Keratinocyte (primary cell): ENCODE measurements around the gene ATP9B. TPM values are rescaled to one million over a fixed set of nuclear protein-coding genes. Genes with fewer than 3 reads are reported as not detected.
A peak's percentile ranks its signal among the peaks of the same experiment; 100 is the strongest.

Source experiments
- DNase-seq: peaks from one replicate; pipeline ENCODE4 v3.0.0-alpha.2; 2011; ENCODE audit warnings: low read depth, missing footprints, low spot score
- FAIRE-seq: peaks from 2 replicates; lab custom pipeline; 2011; peaks lifted over from hg19 to GRCh38; lab: Jason Lieb, UNC
- H2AFZ ChIP-seq: 2 replicates; pipeline ENCODE4 v1.6.0; 2012; ENCODE audit warnings: low read length, control low read depth, inconsistent platforms; ENCODE audit not compliant: control insufficient read depth
- H3K27ac ChIP-seq: 2 replicates; pipeline ENCODE4 v1.5.1; 2011; ENCODE audit warnings: low read length; ENCODE audit not compliant: control insufficient read depth, insufficient read depth
- H3K27me3 ChIP-seq: 3 replicates; pipeline ENCODE4 v1.6.0; 2011; ENCODE audit warnings: low read length; ENCODE audit not compliant: control insufficient read depth, insufficient read depth; ENCODE audit errors: extremely low read depth
- H3K36me3 ChIP-seq, 2 experiments: 2 replicates in 1 of 2; 3 replicates in 1 of 2; pipeline ENCODE4 v1.5.1; 2011; ENCODE audit warnings: low read length in 2 of 2, mild to moderate bottlenecking in 1 of 2; ENCODE audit not compliant: control insufficient read depth in 2 of 2, insufficient read depth in 2 of 2; ENCODE audit errors: extremely low read depth in 1 of 2
- H3K4me1 ChIP-seq: 3 replicates; pipeline ENCODE4 v1.5.1; 2011; ENCODE audit warnings: low read length; ENCODE audit not compliant: control insufficient read depth, insufficient read depth; ENCODE audit errors: extremely low read depth
- H3K4me2 ChIP-seq: 3 replicates; pipeline ENCODE4 v1.6.0; 2011; ENCODE audit warnings: low read depth, low read length; ENCODE audit not compliant: control insufficient read depth, insufficient read depth; ENCODE audit errors: extremely low read depth
- H3K4me3 ChIP-seq, 3 experiments: fragments of 200-600 bp in 1 of 3; sonication (generic) in 1 of 3; 2 replicates in 2 of 3; 3 replicates in 1 of 3; pipeline ENCODE4 v1.5.1; 2011 to 2016; ENCODE audit warnings: low read length in 3 of 3, mild to moderate bottlenecking in 3 of 3, control low read depth in 2 of 3, inconsistent platforms in 1 of 3, low read depth in 1 of 3, mixed read lengths in 1 of 3, mixed run types in 1 of 3, moderate library complexity in 1 of 3; ENCODE audit not compliant: control insufficient read depth in 2 of 3, insufficient read depth in 2 of 3; ENCODE audit errors: extremely low read depth in 1 of 3
- H3K79me2 ChIP-seq: 2 replicates; pipeline ENCODE4 v1.6.0; 2012; ENCODE audit warnings: low read length; ENCODE audit not compliant: control insufficient read depth, insufficient read depth
- H3K9ac ChIP-seq: 3 replicates; pipeline ENCODE4 v1.6.0; 2011; ENCODE audit warnings: low read length; ENCODE audit not compliant: control insufficient read depth, insufficient read depth; ENCODE audit errors: extremely low read depth
- H3K9me1 ChIP-seq: 3 replicates; pipeline ENCODE4 v1.6.0; 2011; ENCODE audit warnings: low read length; ENCODE audit not compliant: control insufficient read depth, insufficient read depth; ENCODE audit errors: extremely low read depth
- H3K9me3 ChIP-seq: 2 replicates; pipeline ENCODE4 v1.5.1; 2012; ENCODE audit warnings: low read depth, low read length; ENCODE audit not compliant: control insufficient read depth
- H4K20me1 ChIP-seq: 3 replicates; pipeline ENCODE4 v1.6.0; 2011; ENCODE audit warnings: low read length; ENCODE audit not compliant: control insufficient read depth, insufficient read depth; ENCODE audit errors: extremely low read depth
- CTCF ChIP-seq, 3 experiments: IDR thresholded peaks in 1 of 3; conservative IDR thresholded peaks in 1 of 3; optimal IDR thresholded peaks in 1 of 3; 2 replicates in 2 of 3; 3 replicates in 1 of 3; pipeline versions ENCODE3 to v1.5.1; 2011; ENCODE audit warnings: low read length in 3 of 3, mild to moderate bottlenecking in 3 of 3, moderate library complexity in 2 of 3, control low read depth in 1 of 3, inconsistent platforms in 1 of 3; ENCODE audit not compliant: insufficient read depth in 2 of 3; ENCODE audit errors: extremely low read depth in 1 of 3
- EZH2 ChIP-seq: IDR thresholded peaks from one replicate; pipeline ENCODE4 v1.6.1; 2012; ENCODE audit warnings: inconsistent platforms, mild to moderate bottlenecking, low read length, moderate library complexity
- dilution Hi-C: fragments of 300-500 bp; cut with MboI; formaldehyde crosslinking; loops from one replicate; pipeline ENCODE4 v1.7.0; 2020; ENCODE audit warnings: low sequenced_read_pairs; ENCODE audit not compliant: extremely low pct_ligation_motif_present
- polyA plus RNA-seq, 5 experiments: library from polyadenylated mRNA; depleted of rRNA in 3 of 5; stranded (reverse) in 3 of 5; stranded (forward) in 1 of 5; unstranded in 1 of 5; fragments of >200 nt; gene quantifications; 1 replicate in 1 of 5; 2 replicates in 3 of 5; 3 replicates in 1 of 5; pipeline versions ENCODE4 v1.2.1 to v1.2.3, GENCODE V29; 2011 to 2012; ENCODE audit warnings: missing spikeins in 2 of 5, low read depth in 1 of 5, low replicate concordance in 1 of 5

The ATP9B gene
- polyA plus RNA-seq, 1 donor (not counting 4 experiments of a cell fraction or from before 2014, with no cell fraction given), result 16.1 TPM

DNA sequence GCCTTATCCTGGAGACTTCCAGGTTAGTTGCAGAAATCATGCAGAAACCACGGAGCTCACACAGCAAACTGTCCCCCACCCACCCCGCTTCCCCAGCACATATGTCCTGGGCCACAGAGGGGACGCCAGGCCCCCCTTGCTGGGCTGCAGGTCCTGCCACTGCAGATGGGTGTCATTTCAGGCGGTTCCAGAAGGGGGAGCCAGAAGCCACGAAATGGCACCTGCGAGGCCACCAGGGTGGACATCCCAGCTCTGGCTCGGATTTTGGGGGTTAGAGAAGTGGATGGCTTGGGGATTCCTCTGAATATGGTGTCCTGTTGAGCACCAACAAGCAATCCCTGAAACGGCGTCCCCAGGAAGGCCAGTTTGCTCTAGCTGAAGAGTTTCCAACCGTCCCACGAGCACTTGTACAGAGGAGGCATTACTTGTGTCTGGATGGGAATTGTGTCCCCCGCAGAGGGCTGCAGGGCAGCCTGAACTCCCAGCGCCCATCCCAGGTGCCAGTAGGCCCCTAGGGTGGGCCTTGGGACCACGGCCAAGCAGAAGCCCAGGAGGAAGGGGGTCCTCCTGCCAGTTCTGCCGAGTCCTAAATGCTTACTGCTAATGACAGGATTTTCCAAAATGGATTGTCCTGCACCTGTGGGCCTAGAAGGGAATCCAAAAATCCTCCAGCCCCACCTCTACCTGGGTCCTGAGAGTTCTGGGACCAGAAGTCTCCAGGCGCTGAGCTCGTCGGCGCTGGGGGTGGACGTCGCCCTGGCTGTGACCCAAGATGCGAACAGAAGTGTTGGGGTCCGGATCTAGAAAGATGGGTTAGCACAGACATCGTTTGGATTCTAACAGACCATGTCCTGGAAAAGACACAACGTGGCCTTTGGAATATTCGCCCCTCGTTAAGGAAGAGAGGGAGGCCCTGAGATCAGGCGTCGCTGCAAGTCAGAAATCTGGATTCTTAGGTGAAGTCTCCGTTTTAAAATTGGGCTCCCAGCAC, 311.9 kb downstream of the ATP9B start:
- dilution Hi-C loops, result no loop called here
- DNase-seq, result no peak

DNA sequence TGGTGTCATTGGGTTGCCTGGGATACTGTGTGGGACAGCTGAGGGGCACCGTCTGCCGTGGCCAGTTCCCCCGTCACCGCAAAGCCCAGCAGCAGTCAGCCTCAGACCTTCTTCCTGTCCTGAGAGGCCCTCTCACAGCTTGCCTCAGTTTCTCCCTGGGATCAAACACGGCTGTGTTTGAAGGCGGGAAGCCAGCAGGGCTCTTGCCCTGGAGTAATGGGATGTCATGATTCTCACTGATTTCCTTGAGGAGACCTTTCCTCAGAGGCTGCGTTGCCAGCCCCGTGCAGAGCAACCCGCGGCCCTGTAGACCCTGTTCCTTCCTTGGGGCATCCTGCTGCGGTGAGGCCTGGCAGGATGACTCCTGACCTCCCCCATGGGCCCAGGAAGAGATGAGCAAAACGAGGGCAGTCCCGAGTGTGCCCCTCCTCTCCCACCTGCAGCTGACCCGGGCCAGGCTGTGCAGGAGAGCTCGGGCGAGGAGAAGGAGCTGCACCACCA, 312.7 kb downstream of the ATP9B start:
- no peaks in the 10 kb centered on the region for H3K79me2 ChIP-seq
- H3K27me3 ChIP-seq, result peaks cover 12% of the 10 kb centered on the region
- no peak for TF ChIP-seq CTCF (optimal IDR thresholded peaks at IDR 0.05 in 1 of 3, IDR thresholded peaks at IDR 0.05 in 1 of 3, conservative IDR thresholded peaks at IDR 0.05 in 1 of 3; ENCODE audit: extremely low read depth in 1 of 3, insufficient read depth in 2 of 3, low read length in 3 of 3)
- no peak for TF ChIP-seq EZH2
- no peak for FAIRE-seq
- H4K20me1 ChIP-seq, result peaks cover 5% of the 10 kb centered on the region
- H2AFZ ChIP-seq, result no peak overlapping the region
- H3K27ac ChIP-seq, result no peak overlapping the region
- peaks cover 0 to 6% of the 10 kb centered on the region in 2 experiments for H3K36me3 ChIP-seq
- no peaks in the 10 kb centered on the region for H3K9me3 ChIP-seq
- H3K4me2 ChIP-seq, result no peak overlapping the region
- peaks cover 4% of the 10 kb centered on the region for H3K4me1 ChIP-seq
- dilution Hi-C loops, result no loop called here
- no peaks in the 10 kb centered on the region for H3K9me1 ChIP-seq
- no peak overlapping the region for H3K4me3 ChIP-seq
- DNase-seq, result no peak
- no peak overlapping the region for H3K9ac ChIP-seq

More for the DNA sequence above, 311.9 kb downstream of the ATP9B start:
- H3K4me1 ChIP-seq, result peaks cover 4% of the 10 kb centered on the region
- no peaks in the 10 kb centered on the region for H3K9me3 ChIP-seq
- TF ChIP-seq EZH2 (no peak), CTCF (optimal IDR thresholded peaks at IDR 0.05 in 1 of 3, IDR thresholded peaks at IDR 0.05 in 1 of 3, conservative IDR thresholded peaks at IDR 0.05 in 1 of 3; ENCODE audit: extremely low read depth in 1 of 3, insufficient read depth in 2 of 3, low read length in 3 of 3) (peak; percentile 72 to 88 (median 85))
- no peak overlapping the region for H3K27ac ChIP-seq
- H4K20me1 ChIP-seq, result peaks cover 5% of the 10 kb centered on the region
- H3K4me2 ChIP-seq, result no peak overlapping the region
- no peaks in the 10 kb centered on the region for H3K9me1 ChIP-seq
- no peak overlapping the region for H2AFZ ChIP-seq
- no peak overlapping the region for H3K9ac ChIP-seq
- H3K27me3 ChIP-seq, result peaks cover 12% of the 10 kb centered on the region
- H3K79me2 ChIP-seq, result no peaks in the 10 kb centered on the region
- no peak for FAIRE-seq
- peaks cover 0 to 6% of the 10 kb centered on the region in 2 experiments for H3K36me3 ChIP-seq
- H3K4me3 ChIP-seq, result no peak overlapping the region
